ENCODE measurements around the gene RASA3. TPM values are rescaled to one million over a fixed set of nuclear protein-coding genes. Genes with fewer than 3 reads are reported as not detected.

RASA3 gene
- total and polyA plus RNA-seq, 9 of the 15 experiments (the other 6 are each of a cell fraction or from before 2014, with no cell fraction given): 0.72 to 25.3 (median 14.4) TPM

DNA sequence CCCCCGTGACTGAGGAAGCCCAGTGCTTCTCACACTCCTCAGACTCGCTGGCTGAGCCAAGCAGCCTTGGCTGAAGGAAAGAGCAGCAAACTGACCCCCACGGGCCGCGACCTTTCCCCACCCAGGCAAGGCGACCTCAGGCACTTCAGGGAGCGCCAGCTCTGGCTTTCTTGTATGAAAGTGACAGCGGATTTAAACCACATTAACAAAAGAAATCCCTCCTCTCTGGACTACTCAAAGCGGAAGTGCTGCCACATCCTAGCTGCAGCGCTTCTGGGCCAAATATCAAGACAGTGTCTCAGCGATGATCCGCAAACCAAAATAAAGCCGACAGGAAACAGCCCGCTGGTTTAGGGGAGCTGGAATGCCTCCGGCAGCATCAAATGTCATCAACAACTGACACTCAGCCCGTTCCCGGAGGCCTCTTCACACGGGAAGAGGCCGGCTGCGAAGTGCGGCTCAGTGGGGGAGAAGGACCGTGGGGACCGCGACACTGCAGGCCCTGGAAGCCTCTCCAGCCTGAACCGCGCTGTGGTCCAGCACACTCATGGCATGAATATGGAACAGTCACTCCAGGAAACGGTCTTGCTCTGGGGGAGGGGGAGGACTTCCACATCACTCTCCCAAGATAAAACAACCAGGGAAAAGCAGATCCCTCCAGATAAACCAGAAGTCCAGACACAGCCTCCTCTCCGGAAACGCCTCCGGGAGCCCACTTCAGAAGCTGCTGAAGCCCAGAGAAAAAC is 1.4 kb downstream of the RASA3 start (continued):
- TF ChIP-seq, protein P1, sequence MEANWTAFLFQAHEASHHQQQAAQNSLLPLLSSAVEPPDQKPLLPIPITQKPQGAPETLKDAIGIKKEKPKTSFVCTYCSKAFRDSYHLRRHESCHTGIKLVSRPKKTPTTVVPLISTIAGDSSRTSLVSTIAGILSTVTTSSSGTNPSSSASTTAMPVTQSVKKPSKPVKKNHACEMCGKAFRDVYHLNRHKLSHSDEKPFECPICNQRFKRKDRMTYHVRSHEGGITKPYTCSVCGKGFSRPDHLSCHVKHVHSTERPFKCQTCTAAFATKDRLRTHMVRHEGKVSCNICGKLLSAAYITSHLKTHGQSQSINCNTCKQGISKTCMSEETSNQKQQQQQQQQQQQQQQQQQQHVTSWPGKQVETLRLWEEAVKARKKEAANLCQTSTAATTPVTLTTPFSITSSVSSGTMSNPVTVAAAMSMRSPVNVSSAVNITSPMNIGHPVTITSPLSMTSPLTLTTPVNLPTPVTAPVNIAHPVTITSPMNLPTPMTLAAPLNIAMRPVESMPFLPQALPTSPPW (CRISPR knock-in tag; IDR thresholded peaks at IDR 0.05): 0 out of 2 replicates have a peak, but pooled peaks have one; percentile 25
- TF ChIP-seq ZNF12 (CRISPR knock-in tag; IDR thresholded peaks at IDR 0.05) (no peak), ZNF695 (CRISPR knock-in tag; IDR thresholded peaks at IDR 0.05) (no peak), TBP (optimal IDR thresholded peaks at IDR 0.05; ENCODE audit: low read depth, low read length) (peak; percentile 3), RCOR1 (IDR thresholded peaks at IDR 0.05; ENCODE audit: borderline replicate concordance in 1 of 2, low read depth in 2 of 2, low read length in 2 of 2) (peak in 1 of 2 experiments; percentile 19; a peak in 1 of 4 replicates), NFE2 (IDR thresholded peaks at IDR 0.05; ENCODE audit: low read depth) (peak; percentile 22; the same call in 1 of the 2 replicates), SMARCA4 (IDR thresholded peaks at IDR 0.05) (0 out of 2 replicates have a peak, but pooled peaks have one; percentile 8), ETV1 (tag; conservative IDR thresholded peaks at IDR 0.05; ENCODE audit: low read depth) (peak; percentile 42; the same call in 1 of the 2 replicates)
- TF ChIP-seq, protein P2, sequence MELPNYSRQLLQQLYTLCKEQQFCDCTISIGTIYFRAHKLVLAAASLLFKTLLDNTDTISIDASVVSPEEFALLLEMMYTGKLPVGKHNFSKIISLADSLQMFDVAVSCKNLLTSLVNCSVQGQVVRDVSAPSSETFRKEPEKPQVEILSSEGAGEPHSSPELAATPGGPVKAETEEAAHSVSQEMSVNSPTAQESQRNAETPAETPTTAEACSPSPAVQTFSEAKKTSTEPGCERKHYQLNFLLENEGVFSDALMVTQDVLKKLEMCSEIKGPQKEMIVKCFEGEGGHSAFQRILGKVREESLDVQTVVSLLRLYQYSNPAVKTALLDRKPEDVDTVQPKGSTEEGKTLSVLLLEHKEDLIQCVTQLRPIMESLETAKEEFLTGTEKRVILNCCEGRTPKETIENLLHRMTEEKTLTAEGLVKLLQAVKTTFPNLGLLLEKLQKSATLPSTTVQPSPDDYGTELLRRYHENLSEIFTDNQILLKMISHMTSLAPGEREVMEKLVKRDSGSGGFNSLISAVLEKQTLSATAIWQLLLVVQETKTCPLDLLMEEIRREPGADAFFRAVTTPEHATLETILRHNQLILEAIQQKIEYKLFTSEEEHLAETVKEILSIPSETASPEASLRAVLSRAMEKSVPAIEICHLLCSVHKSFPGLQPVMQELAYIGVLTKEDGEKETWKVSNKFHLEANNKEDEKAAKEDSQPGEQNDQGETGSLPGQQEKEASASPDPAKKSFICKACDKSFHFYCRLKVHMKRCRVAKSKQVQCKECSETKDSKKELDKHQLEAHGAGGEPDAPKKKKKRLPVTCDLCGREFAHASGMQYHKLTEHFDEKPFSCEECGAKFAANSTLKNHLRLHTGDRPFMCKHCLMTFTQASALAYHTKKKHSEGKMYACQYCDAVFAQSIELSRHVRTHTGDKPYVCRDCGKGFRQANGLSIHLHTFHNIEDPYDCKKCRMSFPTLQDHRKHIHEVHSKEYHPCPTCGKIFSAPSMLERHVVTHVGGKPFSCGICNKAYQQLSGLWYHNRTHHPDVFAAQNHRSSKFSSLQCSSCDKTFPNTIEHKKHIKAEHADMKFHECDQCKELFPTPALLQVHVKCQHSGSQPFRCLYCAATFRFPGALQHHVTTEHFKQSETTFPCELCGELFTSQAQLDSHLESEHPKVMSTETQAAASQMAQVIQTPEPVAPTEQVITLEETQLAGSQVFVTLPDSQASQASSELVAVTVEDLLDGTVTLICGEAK (IDR thresholded peaks at IDR 0.05): 0 out of 2 replicates have a peak, but pooled peaks have one; percentile 20
- TF ChIP-seq, protein P2 (CRISPR knock-in tag; IDR thresholded peaks at IDR 0.05): no peak
- TF ChIP-seq, protein P3, sequence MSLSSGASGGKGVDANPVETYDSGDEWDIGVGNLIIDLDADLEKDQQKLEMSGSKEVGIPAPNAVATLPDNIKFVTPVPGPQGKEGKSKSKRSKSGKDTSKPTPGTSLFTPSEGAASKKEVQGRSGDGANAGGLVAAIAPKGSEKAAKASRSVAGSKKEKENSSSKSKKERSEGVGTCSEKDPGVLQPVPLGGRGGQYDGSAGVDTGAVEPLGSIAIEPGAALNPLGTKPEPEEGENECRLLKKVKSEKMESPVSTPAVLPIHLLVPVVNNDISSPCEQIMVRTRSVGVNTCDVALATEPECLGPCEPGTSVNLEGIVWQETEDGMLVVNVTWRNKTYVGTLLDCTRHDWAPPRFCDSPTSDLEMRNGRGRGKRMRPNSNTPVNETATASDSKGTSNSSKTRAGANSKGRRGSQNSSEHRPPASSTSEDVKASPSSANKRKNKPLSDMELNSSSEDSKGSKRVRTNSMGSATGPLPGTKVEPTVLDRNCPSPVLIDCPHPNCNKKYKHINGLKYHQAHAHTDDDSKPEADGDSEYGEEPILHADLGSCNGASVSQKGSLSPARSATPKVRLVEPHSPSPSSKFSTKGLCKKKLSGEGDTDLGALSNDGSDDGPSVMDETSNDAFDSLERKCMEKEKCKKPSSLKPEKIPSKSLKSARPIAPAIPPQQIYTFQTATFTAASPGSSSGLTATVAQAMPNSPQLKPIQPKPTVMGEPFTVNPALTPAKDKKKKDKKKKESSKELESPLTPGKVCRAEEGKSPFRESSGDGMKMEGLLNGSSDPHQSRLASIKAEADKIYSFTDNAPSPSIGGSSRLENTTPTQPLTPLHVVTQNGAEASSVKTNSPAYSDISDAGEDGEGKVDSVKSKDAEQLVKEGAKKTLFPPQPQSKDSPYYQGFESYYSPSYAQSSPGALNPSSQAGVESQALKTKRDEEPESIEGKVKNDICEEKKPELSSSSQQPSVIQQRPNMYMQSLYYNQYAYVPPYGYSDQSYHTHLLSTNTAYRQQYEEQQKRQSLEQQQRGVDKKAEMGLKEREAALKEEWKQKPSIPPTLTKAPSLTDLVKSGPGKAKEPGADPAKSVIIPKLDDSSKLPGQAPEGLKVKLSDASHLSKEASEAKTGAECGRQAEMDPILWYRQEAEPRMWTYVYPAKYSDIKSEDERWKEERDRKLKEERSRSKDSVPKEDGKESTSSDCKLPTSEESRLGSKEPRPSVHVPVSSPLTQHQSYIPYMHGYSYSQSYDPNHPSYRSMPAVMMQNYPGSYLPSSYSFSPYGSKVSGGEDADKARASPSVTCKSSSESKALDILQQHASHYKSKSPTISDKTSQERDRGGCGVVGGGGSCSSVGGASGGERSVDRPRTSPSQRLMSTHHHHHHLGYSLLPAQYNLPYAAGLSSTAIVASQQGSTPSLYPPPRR (CRISPR knock-in tag; IDR thresholded peaks at IDR 0.05; ENCODE audit: borderline replicate concordance): no peak

Measured in K562 (cell line).